Measurements from ENCODE around the gene ZNF581. TPM values are rescaled to one million over a fixed set of nuclear protein-coding genes. Genes with fewer than 3 reads are reported as not detected.

The ZNF581 gene
- total RNA-seq, 1 donor from 2014 or later = 15.5 TPM

- H3K4me1 ChIP-seq = peaks cover 53% of the 10 kb centered on the region
- no peaks in the 10 kb centered on the region for H3K9me3 ChIP-seq
- H3K27ac ChIP-seq = peak overlapping the region; percentile 98
- H3K36me3 ChIP-seq = no peaks in the 10 kb centered on the region
- intact Hi-C loops (cut with DNase I) = no loop called here
- H3K4me3 ChIP-seq = peak overlapping the region; percentile 91 to 99
- no peaks in the 10 kb centered on the region for H3K27me3 ChIP-seq
- no peak for DNase-seq (ENCODE audit: extremely low spot score in 2 of 2)
- TF ChIP-seq CTCF (IDR thresholded peaks at IDR 0.05) (no peak), POLR2A (IDR thresholded peaks at IDR 0.05) (no peak), POLR2AphosphoS5 (IDR thresholded peaks at IDR 0.05; ENCODE audit: insufficient read depth in 1 of 2, low read depth in 1 of 2) (no peak)
Observed at GRCh38 chr19:55635856-55636440, 7.5 kb upstream of the ZNF581 start.

- no peak for TF ChIP-seq CTCF (IDR thresholded peaks at IDR 0.05)
- Histone ChIP-seq H3K36me3 (no peaks in the 10 kb centered on the region), H3K9me3 (no peaks in the 10 kb centered on the region), H3K4me3 (no peak overlapping the region), H3K27ac (no peak overlapping the region), H3K4me1 (peaks cover 57% of the 10 kb centered on the region), H3K27me3 (no peaks in the 10 kb centered on the region)
- intact Hi-C loops (cut with DNase I) = no loop called here
- no peak for DNase-seq (ENCODE audit: extremely low spot score in 2 of 2)
Observed at GRCh38 chr19:55636723-55637122, 6.7 kb upstream of the ZNF581 start.

GRCh38 chr19:55637534-55637933 is 5.9 kb upstream of the ZNF581 start:
- no peaks in the 10 kb centered on the region for H3K27me3 ChIP-seq
- H3K9me3 ChIP-seq = no peaks in the 10 kb centered on the region
- H3K36me3 ChIP-seq = no peaks in the 10 kb centered on the region
- intact Hi-C loops (cut with DNase I) = no loop called here
- no peak overlapping the region for H3K27ac ChIP-seq
- no peak for DNase-seq (ENCODE audit: extremely low spot score in 2 of 2)
- TF ChIP-seq CTCF (IDR thresholded peaks at IDR 0.05) = no peak
- no peak for TF ChIP-seq POLR2A (IDR thresholded peaks at IDR 0.05)
- TF ChIP-seq POLR2AphosphoS5 (IDR thresholded peaks at IDR 0.05; ENCODE audit: insufficient read depth in 1 of 2, low read depth in 1 of 2) = no peak
- H3K4me1 ChIP-seq = peaks cover 65% of the 10 kb centered on the region
- H3K4me3 ChIP-seq = no peak overlapping the region

GRCh38 chr19:55638864-55639359 is 4.5 kb upstream of the ZNF581 start:
- no peak for TF ChIP-seq CTCF (IDR thresholded peaks at IDR 0.05)
- TF ChIP-seq POLR2AphosphoS5 (IDR thresholded peaks at IDR 0.05; ENCODE audit: insufficient read depth in 1 of 2, low read depth in 1 of 2) = no peak
- no peak for TF ChIP-seq POLR2A (IDR thresholded peaks at IDR 0.05)
- Histone ChIP-seq H3K4me1 (peaks cover 74% of the 10 kb centered on the region), H3K9me3 (no peaks in the 10 kb centered on the region), H3K27me3 (no peaks in the 10 kb centered on the region), H3K36me3 (no peaks in the 10 kb centered on the region), H3K27ac (no peak overlapping the region), H3K4me3 (no peak overlapping the region)
- intact Hi-C loops (cut with DNase I) = no loop called here
- DNase-seq (ENCODE audit: extremely low spot score in 2 of 2) = no peak

GRCh38 chr19:55640043-55640576 is 3.3 kb upstream of the ZNF581 start:
- Histone ChIP-seq H3K36me3 (peaks cover 0 to 3% of the 10 kb centered on the region in 2 donors), H3K4me3 (peak overlapping the region; percentile 57 to 83), H3K9me3 (no peaks in the 10 kb centered on the region), H3K27me3 (no peaks in the 10 kb centered on the region), H3K27ac (peak overlapping the region; percentile 97), H3K4me1 (peaks cover 80% of the 10 kb centered on the region)
- DNase-seq (ENCODE audit: extremely low spot score in 2 of 2) = no peak
- peak in 1 of 3 experiments; percentile 16 for TF ChIP-seq CTCF (IDR thresholded peaks at IDR 0.05)
- TF ChIP-seq POLR2A (IDR thresholded peaks at IDR 0.05) = no peak
- peak in 1 of 2 donors; percentile 73 for TF ChIP-seq POLR2AphosphoS5 (IDR thresholded peaks at IDR 0.05; ENCODE audit: insufficient read depth in 1 of 2, low read depth in 1 of 2)
- intact Hi-C loops (cut with DNase I) = no loop called here
